DMS 273 (cell line): Measurements from ENCODE around the gene PDGFC.

Experiments used
- DNase-seq: peaks from one replicate; lab custom pipeline; 2025; ENCODE audit not compliant: unreplicated experiment; lab: John Stamatoyannopoulos, UW

PDGFC gene

GRCh38 chr4:156837625-156838345 lies 133.8 kb downstream of the PDGFC start:
- no peak for DNase-seq

DNA sequence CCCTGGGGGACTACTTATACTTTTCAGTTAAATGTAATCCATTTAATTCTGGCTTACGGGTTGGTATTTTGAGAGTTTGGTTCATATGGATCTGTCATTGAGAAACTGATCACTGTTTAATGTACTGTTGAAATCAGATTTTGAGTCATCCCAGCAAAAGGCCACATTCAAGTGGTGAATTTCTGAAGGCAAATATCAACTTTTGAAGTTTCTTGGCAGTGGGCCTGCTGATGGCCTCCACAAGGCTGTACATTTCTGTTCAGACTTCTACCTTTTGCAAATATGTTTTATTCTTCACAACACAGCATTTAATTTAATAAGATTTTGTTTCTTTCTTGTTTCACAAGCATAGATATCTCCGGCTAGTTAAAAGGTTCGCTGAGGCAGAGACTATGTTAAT lies 138.7 kb downstream of the PDGFC start:
- DNase-seq = no peak

DNA sequence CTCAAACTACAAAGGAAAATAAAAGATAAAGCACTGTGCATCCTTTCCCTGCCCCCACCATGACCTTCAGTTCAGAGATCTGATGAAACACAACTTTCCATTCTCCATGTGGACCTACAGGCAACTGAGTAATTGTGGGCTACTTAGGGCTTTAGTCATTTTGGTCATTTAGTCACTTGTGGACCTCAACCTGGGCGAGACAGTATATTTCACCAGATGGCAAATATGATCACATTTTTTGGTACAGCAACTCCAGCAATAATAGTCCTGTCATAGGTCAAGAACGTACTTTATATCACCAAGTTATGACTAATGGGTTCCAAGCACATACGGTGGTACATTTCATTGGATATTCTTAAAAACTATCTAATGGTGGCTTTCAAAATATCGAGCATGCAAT lies 141.2 kb downstream of the PDGFC start:
- DNase-seq = no peak

GRCh38 chr4:156829201-156829873 lies 142.3 kb downstream of the PDGFC start:
- DNase-seq = no peak

- no peak for DNase-seq
Measured at GRCh38 chr4:156827519-156827918, 144.1 kb downstream of the PDGFC start.

GRCh38 chr4:156825074-156825473 lies 146.5 kb downstream of the PDGFC start:
- no peak for DNase-seq

DNA sequence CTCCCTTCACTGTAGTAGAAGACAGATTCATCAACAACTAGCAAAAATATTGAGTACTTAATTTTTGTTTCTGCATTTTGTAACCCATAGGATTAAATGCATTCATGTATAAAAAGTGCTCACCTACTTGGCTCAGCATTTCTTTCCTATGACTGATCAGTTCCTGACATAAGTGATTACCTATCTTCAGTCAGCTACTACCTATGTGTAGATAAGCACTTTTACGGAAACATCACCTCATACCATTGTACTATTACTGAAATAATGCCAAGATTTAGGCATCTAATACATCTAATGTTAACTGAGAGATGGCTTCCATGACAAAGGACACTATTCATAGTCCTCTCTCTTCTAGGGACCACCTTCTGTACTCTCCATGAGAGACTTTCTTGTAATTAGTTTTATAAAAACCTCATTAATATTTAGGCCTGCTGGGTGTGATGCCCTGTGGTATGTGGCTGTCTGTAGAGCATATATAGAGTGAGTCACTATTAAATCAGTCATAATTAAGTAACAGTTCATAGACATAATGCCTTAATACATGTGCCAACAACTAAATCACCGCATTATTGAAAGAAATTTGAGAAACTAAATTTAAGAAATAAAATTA lies 147.0 kb downstream of the PDGFC start:
- DNase-seq = no peak

GRCh38 chr4:156820931-156821330 lies 150.7 kb downstream of the PDGFC start:
- DNase-seq = no peak

- DNase-seq = no peak
Measured at GRCh38 chr4:156816360-156816755, 155.2 kb downstream of the PDGFC start.

GRCh38 chr4:156815717-156816359 lies 155.8 kb downstream of the PDGFC start:
- peak; percentile 59 for DNase-seq

DNA sequence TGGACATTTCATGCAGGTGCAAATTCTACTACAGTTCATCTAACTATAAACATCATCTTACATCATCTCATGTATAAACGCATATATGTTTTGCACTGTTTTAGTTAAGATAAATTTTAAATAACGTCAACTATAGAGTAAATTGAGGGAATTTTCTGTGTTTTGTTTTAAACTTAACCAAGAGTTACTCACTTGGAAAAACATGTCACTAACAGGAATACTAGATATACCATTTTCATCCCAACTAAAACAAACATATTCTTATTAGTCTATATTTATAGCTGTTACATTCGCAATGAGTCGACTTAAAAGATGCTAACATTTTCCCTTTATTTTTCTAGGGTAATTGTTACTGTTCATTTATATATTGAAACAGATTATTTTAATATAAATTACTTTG lies 159.6 kb downstream of the PDGFC start:
- no peak for DNase-seq

DNA sequence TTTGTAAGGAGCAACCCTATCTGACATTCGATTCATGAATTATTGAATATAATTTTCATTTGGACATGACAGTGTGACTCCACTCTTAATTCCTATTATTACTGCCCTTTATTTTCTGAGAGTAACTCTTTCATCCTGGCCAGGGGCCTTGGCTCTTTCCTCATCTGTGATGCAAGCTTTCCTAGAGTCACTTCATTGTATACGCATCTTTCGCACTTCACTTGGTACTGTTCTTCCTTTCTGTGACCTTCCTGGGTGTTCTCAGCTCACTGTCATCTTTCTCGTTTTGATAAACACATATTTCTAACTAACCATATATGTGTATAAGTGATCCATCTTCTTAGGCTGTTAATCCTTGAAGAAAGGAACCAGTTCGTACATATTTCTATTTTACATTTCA lies 160.3 kb downstream of the PDGFC start:
- DNase-seq = no peak

DNA sequence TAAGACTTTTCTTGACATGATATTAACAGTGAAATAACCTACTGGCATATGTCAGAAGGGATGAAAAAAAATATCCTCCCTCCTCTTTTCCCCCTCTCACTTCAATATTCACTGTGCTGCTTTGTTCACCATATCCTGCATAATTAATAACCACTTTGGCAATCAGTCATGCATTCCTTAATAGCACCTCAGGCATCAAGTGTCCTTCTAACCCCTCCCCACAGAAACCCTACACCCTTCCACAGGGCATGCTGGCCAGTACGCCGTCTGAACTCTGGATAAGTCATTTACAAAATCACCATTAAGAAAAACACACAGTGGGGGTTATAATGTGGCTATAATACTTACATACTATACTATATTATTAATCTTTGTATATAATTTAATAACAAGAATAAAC lies 165.9 kb downstream of the PDGFC start:
- peak; percentile 44 for DNase-seq

DNA sequence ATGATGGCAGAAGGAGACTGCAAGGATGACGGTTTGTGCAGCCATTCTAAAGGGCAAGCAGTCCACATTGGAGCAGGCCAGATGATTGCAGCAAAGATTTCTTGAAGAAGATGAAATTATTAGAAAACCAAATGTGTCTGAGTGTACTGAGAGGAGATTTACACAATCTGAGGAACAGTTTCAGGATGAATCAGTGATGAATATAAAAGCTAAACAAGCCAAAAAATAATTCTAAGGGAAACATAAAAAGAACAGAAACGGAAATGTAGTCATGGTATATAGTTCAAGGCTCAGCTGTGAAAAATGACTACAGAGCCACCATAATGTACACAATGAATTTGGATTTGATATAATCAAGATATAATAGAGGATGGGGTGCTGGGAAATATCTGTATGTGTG lies 168.5 kb downstream of the PDGFC start:
- no peak for DNase-seq

DNA sequence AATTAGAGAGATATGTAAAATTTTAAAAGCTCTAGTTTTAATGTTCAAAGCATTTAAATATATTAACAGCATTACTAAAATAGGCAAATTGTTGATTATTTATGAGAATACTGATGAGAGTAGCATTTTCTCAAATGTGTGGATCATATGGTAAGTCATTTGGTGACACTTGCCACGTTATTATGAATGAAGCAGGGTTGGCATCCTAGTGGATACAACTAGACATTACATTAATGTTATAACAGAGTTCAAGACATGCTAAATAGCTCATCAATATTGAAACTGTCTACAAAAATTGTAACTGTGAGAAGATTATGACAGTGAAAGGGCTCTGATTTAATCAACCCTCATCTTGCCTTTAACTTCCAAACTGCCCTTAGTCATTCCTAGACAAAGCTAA lies 171.1 kb downstream of the PDGFC start:
- no peak for DNase-seq

DNA sequence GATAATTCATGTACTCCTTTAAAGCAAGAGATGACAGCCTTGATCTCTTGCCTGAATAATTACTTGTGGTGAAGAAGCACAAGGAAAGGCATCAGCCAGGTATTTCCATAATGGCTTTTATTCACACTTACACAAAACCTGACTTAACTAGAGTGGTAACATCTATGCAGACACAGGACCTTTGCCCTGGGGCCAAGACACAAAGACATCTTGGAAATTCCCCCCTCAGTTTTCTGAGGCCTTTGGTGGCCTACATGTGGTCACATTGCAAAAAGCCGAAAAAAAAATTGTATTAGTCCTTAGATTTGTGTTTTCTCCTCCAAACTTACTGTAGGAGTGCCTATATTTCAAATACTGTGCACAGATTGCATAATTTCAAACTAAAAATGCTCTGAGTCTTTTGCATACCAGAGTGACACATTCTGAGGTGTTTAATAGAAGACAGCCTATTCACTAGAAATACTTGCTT lies 172.4 kb downstream of the PDGFC start:
- DNase-seq = no peak

DNA sequence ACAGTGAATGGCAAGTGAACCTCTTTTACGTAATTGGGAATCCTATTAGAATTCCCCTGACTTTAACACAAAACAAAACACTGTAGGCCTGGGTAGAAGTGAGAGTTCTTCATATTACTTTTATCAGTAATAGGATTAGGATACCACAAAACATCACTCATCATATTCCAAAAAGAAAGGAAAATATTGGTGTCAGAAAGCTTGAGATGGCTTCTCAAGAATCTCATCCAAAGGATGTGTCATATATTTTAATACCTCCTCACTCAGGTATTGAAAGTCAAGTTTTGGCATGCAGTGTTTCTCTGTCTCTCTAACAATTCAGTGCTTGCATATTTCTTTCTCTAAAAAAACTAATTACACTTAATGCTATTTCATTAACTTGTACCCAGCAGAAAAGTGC lies 173.2 kb downstream of the PDGFC start:
- DNase-seq = no peak

- no peak for DNase-seq
Measured at GRCh38 chr4:156797206-156797605, 174.4 kb downstream of the PDGFC start.

GRCh38 chr4:156795727-156796126 lies 175.9 kb downstream of the PDGFC start:
- no peak for DNase-seq

DNA sequence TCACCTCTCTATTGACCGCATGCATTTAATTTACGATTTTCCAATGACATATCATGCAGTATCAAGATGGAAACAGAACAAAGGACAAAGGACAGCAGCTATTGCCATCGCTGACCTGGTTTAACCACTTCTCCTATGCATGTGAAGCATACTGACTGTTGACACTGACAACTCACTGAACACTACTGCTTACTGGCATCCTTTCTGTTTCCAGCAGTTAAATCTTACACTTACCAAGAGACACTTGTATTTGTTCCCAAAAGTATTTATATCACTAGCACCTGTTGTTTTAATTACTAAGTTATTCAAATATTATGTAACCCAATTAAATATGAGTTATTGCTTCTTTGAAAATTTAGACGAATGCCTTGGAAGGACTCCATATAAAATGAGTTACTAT lies 176.7 kb downstream of the PDGFC start:
- no peak for DNase-seq

DNA sequence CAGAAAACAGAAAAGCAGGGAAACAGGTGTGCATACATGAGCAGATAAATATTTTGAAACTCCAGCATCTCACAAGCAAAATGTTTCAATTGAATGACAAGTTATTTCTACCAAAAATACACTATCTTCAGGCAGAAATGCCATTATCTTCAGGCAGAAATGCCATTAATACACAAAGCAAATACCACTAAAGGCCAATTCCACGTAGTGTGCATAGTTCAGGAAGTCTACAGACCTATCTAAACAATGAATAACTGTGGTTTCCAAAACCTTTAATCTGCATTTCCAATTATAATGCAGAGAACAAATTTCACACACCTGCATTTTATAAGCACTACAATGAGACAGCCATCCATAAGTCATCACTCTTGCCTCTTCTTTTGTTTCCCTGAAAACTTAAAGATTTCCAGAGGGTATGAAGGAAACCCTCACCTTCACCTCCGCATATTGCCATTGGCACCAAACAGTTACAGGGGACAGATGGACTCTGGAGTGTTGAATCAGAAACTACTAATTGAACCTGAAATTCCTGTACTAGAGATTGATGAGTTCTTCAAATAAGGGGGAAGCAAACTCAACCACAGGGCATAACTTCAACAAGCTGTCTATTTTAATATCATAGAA lies 179.0 kb downstream of the PDGFC start:
- DNase-seq = no peak
